Common myeloid progenitor, CD34-positive (primary cell): ENCODE measurements around the gene BMAL1.

Experiments used
- CTCF ChIA-PET: fragments of 350-600 bp; sonication (Branson Sonifier 250); formaldehyde crosslinking; loops from one replicate; lab custom pipeline; 2021; ENCODE audit warnings: antibody characterized with exemption; lab: Charles Lee
- POLR2A ChIA-PET: fragments of 350-600 bp; sonication (Branson Sonifier 250); formaldehyde crosslinking; loops from one replicate; lab custom pipeline; 2021; ENCODE audit warnings: antibody characterized with exemption; lab: Charles Lee
- DNase-seq, 3 donors: peaks; one replicate each; pipeline versions ENCODE4 v3.0.0 to v3.0.0-alpha.2; 2013
- H3K27ac ChIP-seq, 2 experiments: 1 replicate in 1 of 2; 2 replicates in 1 of 2; pipeline ENCODE4 v1.7.0; 2013; ENCODE audit warnings: inconsistent platforms in 2 of 2, low read length in 2 of 2, mild to moderate bottlenecking in 2 of 2, low read depth in 1 of 2, moderate library complexity in 1 of 2; ENCODE audit not compliant: severe bottlenecking in 2 of 2, insufficient read depth in 1 of 2, poor library complexity in 1 of 2
- H3K27me3 ChIP-seq, 5 experiments: replicated peaks in 2 of 5; 1 replicate in 3 of 5; 2 replicates in 2 of 5; pipeline versions ENCODE4 v1.6.1 to v1.7.0; 2013; ENCODE audit warnings: low read length in 4 of 5, mild to moderate bottlenecking in 2 of 5, moderate library complexity in 2 of 5, inconsistent platforms in 1 of 5; ENCODE audit not compliant: insufficient read depth in 5 of 5, control insufficient read depth in 4 of 5
- H3K36me3 ChIP-seq, 4 experiments: 1 replicate in 2 of 4; 2 replicates in 2 of 4; pipeline versions ENCODE4 v1.6.1 to v1.7.0; 2013; ENCODE audit warnings: low read length in 3 of 4, control low read depth in 1 of 4, mild to moderate bottlenecking in 1 of 4; ENCODE audit not compliant: control insufficient read depth in 4 of 4, insufficient read depth in 4 of 4
- H3K4me1 ChIP-seq, 4 experiments: 1 replicate in 3 of 4; 2 replicates in 1 of 4; pipeline versions ENCODE4 v1.6.1 to v1.7.1; 2013; ENCODE audit warnings: low read length in 3 of 4, mild to moderate bottlenecking in 3 of 4, control low read depth in 1 of 4, inconsistent platforms in 1 of 4, moderate library complexity in 1 of 4; ENCODE audit not compliant: control insufficient read depth in 4 of 4, insufficient read depth in 4 of 4; ENCODE audit errors: control extremely low read depth in 1 of 4
- H3K4me3 ChIP-seq, 7 experiments: 1 replicate in 4 of 7; 2 replicates in 3 of 7; pipeline versions ENCODE4 v1.5.1 to v1.7.0; 2013; ENCODE audit warnings: mild to moderate bottlenecking in 7 of 7, low read length in 6 of 7, moderate library complexity in 6 of 7, inconsistent platforms in 2 of 7, low read depth in 2 of 7, control low read depth in 1 of 7; ENCODE audit not compliant: insufficient read depth in 4 of 7, control insufficient read depth in 1 of 7; ENCODE audit errors: extremely low read depth in 1 of 7
- H3K9me3 ChIP-seq, 5 experiments: 1 replicate in 4 of 5; 2 replicates in 1 of 5; pipeline versions ENCODE4 v1.6.1 to v1.7.1; 2013; ENCODE audit warnings: low read length in 4 of 5, mild to moderate bottlenecking in 2 of 5, inconsistent platforms in 1 of 5, low read depth in 1 of 5, moderate library complexity in 1 of 5; ENCODE audit not compliant: control insufficient read depth in 4 of 5, insufficient read depth in 2 of 5; ENCODE audit errors: control extremely low read depth in 1 of 5
- WGBS: methylation state at CpG from one replicate; pipeline ENCODE4 v1.1.5; 2013; ENCODE audit not compliant: insufficient coverage; 5-methylcytosine and 5-hydroxymethylcytosine counted together

BMAL1 gene

GRCh38 chr11:13354335-13354734 lies 76.7 kb downstream of the BMAL1 start:
- Histone ChIP-seq H3K36me3 (peaks cover 0 to 6% (median 0%) of the 10 kb centered on the region in 4 experiments), H3K4me3 (no peak overlapping the region), H3K4me1 (no peaks in the 10 kb centered on the region), H3K27ac (no peak overlapping the region), H3K9me3 (no peaks in the 10 kb centered on the region), H3K27me3 (no peaks in the 10 kb centered on the region)
- WGBS: 100% methylated on average over 5 of the region's 6 CpGs
- CTCF ChIA-PET: interaction anchor here (0.8 to 3.3 kb wide), 3 partner anchors 10 to 31 kb away, joined by 3 to 22 read pairs (median 4); no protein-coding TSS in a partner anchor
- DNase-seq: peak in 1 of 3 donors; percentile 6
- POLR2A ChIA-PET: interaction anchor here (0.6 kb wide), 1 partner anchor 382 kb away, joined by 4 read pairs; no protein-coding TSS in a partner anchor

DNA sequence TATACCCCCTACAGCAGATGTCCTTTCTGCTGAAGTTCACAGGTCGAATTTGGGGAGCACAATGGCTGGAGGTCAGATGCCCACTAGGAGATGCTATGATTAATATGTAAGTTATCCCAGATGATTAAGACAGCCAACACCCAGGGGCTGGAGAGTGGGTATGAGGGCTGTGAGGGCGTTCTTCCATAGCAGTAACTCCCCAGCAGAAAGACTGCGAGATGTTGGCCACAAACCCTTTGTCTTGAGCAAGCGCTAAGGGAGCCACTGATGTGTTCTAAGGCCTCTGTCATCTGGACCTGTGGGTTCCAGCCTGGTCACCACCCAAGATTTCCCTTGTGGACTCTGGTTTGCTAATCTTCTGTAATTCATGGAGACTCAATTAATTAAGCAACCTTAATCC lies 77.6 kb downstream of the BMAL1 start:
- Histone ChIP-seq H3K27me3 (no peaks in the 10 kb centered on the region), H3K4me3 (no peak overlapping the region), H3K27ac (no peak overlapping the region), H3K4me1 (no peaks in the 10 kb centered on the region), H3K9me3 (no peaks in the 10 kb centered on the region), H3K36me3 (peaks cover 0 to 6% (median 0%) of the 10 kb centered on the region in 4 experiments)
- POLR2A ChIA-PET: no interaction called here
- CTCF ChIA-PET: interaction anchor here (1.8 to 3.3 kb wide), 2 partner anchors 11 to 12 kb away, joined by 6 to 22 read pairs; no protein-coding TSS in a partner anchor
- WGBS: 100% methylated on average over 4 of the region's 4 CpGs
- no peak for DNase-seq

DNA sequence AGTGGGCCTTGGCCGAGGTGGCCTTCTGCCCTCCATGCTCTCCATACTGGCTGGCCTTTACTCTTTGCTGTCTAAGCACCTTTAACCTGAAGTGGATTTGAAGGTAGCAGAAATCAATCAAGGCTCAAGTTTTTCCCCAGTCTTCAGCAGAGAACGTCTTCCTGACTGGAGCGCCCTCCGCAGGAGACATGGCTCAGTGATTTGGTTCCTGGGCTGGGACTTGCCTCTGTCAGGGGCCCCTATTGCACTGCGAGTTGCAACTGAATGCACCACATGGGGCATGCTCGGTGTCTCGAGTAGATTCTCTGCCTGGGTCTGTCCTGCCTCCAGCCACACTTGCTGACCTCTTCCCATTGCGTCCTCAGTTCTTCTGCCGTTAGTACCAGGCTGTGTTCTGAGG lies 79.6 kb downstream of the BMAL1 start:
- Histone ChIP-seq H3K36me3 (peaks cover 0 to 11% (median 4%) of the 10 kb centered on the region in 4 experiments), H3K4me3 (no peak overlapping the region), H3K9me3 (no peaks in the 10 kb centered on the region), H3K4me1 (no peaks in the 10 kb centered on the region), H3K27ac (no peak overlapping the region), H3K27me3 (no peaks in the 10 kb centered on the region)
- CTCF ChIA-PET: no interaction called here
- POLR2A ChIA-PET: no interaction called here
- WGBS: 93% methylated on average over 8 of the region's 9 CpGs
- no peak for DNase-seq

GRCh38 chr11:13358596-13359270 lies 81.1 kb downstream of the BMAL1 start:
- H3K9me3 ChIP-seq: no peaks in the 10 kb centered on the region
- 100% methylated on average over 5 of the region's 6 CpGs for WGBS
- no peak for DNase-seq
- H3K4me1 ChIP-seq: no peaks in the 10 kb centered on the region
- H3K4me3 ChIP-seq: no peak overlapping the region
- H3K36me3 ChIP-seq: peaks cover 0 to 14% (median 6%) of the 10 kb centered on the region in 4 experiments
- CTCF ChIA-PET: no interaction called here
- POLR2A ChIA-PET: no interaction called here
- H3K27me3 ChIP-seq: no peaks in the 10 kb centered on the region
- no peak overlapping the region for H3K27ac ChIP-seq

DNA sequence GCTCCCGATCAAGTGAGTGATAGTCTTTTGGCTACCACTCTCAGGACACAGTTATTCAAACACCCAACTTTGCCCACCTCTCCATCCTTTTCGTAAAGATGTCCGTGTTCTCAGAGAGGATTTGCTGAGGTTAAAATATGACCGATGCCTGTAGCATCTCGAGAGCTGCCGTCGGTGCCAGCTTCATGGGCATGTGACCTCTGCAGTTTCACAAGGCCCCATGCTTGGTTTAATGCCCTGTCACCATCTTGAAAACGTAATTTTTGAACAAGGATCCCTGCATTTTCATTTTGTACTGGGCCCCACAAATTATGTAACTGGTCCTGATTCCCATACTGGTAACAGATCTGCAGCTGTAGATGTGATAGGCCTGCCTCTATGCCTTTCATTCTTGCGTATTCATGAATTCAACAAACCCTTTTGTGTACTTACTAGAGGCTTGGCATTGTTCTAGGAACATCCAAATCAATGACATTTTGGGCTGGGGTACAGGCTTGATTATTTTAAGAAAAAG lies 85.1 kb downstream of the BMAL1 start:
- 96% methylated on average over 8 of the region's 9 CpGs for WGBS
- ChIA-PET CTCF (interaction anchor here (1.6 kb wide), 1 partner anchor 10 kb away, joined by 3 read pairs; no protein-coding TSS in a partner anchor), POLR2A (no interaction called here)
- no peaks in the 10 kb centered on the region for H3K27me3 ChIP-seq
- no peaks in the 10 kb centered on the region for H3K9me3 ChIP-seq
- no peak for DNase-seq
- no peak overlapping the region for H3K27ac ChIP-seq
- H3K36me3 ChIP-seq: peaks cover 2 to 10% (median 7%) of the 10 kb centered on the region in 4 experiments
- H3K4me3 ChIP-seq: no peak overlapping the region
- no peaks in the 10 kb centered on the region for H3K4me1 ChIP-seq

DNA sequence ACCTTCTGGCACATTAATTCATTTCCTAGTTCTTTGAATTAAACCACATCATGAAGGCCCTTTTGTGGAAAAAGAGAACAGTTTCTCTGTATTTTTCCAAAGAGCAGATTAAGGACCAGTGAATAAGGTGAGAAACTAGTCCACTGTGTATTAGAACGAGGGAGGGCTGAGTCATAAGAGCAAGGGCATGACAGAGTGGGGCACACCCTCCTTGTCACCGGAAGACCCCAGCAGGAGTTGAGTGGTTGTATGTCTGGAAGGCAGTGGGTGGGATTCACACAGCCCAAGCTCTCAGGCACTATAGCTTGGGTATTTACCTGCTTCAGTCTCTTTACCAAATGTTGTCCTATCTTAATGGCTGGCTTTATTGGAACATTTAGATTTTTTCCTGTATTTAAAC lies 86.8 kb downstream of the BMAL1 start:
- ChIA-PET POLR2A (no interaction called here), CTCF (no interaction called here)
- no peaks in the 10 kb centered on the region for H3K27me3 ChIP-seq
- DNase-seq: no peak
- H3K36me3 ChIP-seq: peaks cover 2 to 16% (median 7%) of the 10 kb centered on the region in 4 experiments
- no peak overlapping the region for H3K27ac ChIP-seq
- no peak overlapping the region for H3K4me3 ChIP-seq
- H3K9me3 ChIP-seq: no peaks in the 10 kb centered on the region
- 91% methylated on average over 2 of the region's 2 CpGs for WGBS
- no peaks in the 10 kb centered on the region for H3K4me1 ChIP-seq
